Measurements from ENCODE around the gene LRP3. TPM values are rescaled to one million over a fixed set of nuclear protein-coding genes. Genes with fewer than 3 reads are reported as not detected.

The LRP3 gene
- polyA plus RNA-seq, 3 donors = 1.4 to 11.9 (median 4.1) TPM

DNA sequence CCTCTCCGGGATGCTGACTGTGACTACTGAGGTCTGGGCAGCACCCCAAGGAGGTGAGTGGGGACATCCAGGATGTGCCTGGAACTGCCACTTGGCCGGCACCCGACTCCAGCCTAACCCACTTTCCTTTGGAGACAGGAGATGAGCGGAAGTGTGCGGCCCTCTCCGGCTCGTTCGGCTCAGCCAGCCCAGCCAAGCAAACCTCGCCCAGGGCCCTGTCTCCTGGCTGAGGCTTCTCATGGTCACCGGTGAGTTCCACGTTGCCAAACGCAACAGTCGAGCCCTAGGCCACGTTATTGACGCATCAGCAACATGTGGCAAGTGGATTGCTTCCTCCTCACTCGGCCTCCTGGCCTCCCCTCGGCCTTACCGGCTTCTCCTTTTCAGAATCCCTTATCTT is 26.0 kb downstream of the LRP3 start:
- TF ChIP-seq, protein P1, sequence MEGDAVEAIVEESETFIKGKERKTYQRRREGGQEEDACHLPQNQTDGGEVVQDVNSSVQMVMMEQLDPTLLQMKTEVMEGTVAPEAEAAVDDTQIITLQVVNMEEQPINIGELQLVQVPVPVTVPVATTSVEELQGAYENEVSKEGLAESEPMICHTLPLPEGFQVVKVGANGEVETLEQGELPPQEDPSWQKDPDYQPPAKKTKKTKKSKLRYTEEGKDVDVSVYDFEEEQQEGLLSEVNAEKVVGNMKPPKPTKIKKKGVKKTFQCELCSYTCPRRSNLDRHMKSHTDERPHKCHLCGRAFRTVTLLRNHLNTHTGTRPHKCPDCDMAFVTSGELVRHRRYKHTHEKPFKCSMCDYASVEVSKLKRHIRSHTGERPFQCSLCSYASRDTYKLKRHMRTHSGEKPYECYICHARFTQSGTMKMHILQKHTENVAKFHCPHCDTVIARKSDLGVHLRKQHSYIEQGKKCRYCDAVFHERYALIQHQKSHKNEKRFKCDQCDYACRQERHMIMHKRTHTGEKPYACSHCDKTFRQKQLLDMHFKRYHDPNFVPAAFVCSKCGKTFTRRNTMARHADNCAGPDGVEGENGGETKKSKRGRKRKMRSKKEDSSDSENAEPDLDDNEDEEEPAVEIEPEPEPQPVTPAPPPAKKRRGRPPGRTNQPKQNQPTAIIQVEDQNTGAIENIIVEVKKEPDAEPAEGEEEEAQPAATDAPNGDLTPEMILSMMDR (IDR thresholded peaks at IDR 0.05) = no peak
- Mint-ChIP-seq H3K27ac (no peak overlapping the region), H3K27me3 (ENCODE audit: low read depth in 3 of 3) (peaks cover 21 to 37% (median 31%) of the 10 kb centered on the region in 3 donors), H3K36me3 (peaks cover 0 to 3% of the 10 kb centered on the region in 2 donors), H3K4me3 (no peak overlapping the region), H3K9me3 (peaks cover 0 to 9% (median 0%) of the 10 kb centered on the region in 7 donors), H3K4me1 (peaks cover 2% of the 10 kb centered on the region)
- WGBS (ENCODE audit: insufficient coverage) = 68% methylated on average over 16 of the region's 18 CpGs
- Histone ChIP-seq H3K36me3 (replicated peaks in 1 of 2; ENCODE audit: control insufficient read depth in 1 of 2, insufficient read depth in 2 of 2, low read length in 2 of 2) (no peaks in the 10 kb centered on the region), H3K9me3 (replicated peaks in 1 of 2; ENCODE audit: control insufficient read depth in 1 of 2, insufficient read depth in 1 of 2, low read length in 2 of 2) (peaks cover 0 to 6% of the 10 kb centered on the region in 2 donors), H3K9ac (ENCODE audit: insufficient read depth, low read length, poor library complexity, severe bottlenecking) (no peak overlapping the region), H3K79me2 (ENCODE audit: insufficient read depth, low read length) (no peaks in the 10 kb centered on the region), H2AFZ (ENCODE audit: insufficient read depth, low read depth, low read length, poor library complexity, severe bottlenecking) (no peak overlapping the region), H4K20me1 (ENCODE audit: insufficient read depth, low read length) (no peaks in the 10 kb centered on the region), H3K4me2 (replicated peaks; ENCODE audit: extremely low read depth, low read length, poor library complexity, severe bottlenecking) (no peak overlapping the region), H3K4me3 (replicated peaks in 1 of 3; ENCODE audit: low read depth in 2 of 3, low read length in 3 of 3) (no peak overlapping the region), H3K27me3 (ENCODE audit: control insufficient read depth in 2 of 2, insufficient read depth in 2 of 2, low read length in 2 of 2) (peaks cover 5 to 18% of the 10 kb centered on the region in 2 donors), H3K4me1 (ENCODE audit: control insufficient read depth in 1 of 2, insufficient read depth in 2 of 2, low read length in 2 of 2) (peaks cover 0 to under 1% of the 10 kb centered on the region in 2 donors), H3K27ac (ENCODE audit: low read depth in 1 of 2, low read length in 2 of 2) (no peak overlapping the region)
- intact Hi-C loops (cut with micrococcal nuclease) = no loop called here
- no peak for DNase-seq

DNA sequence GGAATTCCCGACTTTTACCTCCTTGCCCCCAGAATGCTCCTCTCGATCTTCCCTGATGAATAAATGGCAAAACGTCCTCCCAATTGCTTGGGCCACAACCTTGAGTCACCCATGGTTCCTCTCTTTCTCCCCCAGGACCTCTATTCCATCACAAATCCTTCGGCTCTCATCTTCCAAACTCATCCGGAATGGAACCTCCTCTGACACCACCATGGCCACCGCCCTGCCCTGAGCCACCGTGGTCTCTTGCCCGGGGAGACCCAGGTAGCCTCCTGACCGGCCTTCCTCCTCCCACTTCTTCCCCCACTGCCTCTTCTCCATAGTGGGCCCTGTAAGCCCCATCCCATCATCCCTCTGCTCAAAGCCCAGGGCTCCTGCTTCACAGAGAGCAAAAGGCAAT is 26.6 kb downstream of the LRP3 start:
- Histone ChIP-seq H3K9ac (ENCODE audit: insufficient read depth, low read length, poor library complexity, severe bottlenecking) (no peak overlapping the region), H3K4me2 (replicated peaks; ENCODE audit: extremely low read depth, low read length, poor library complexity, severe bottlenecking) (no peak overlapping the region), H2AFZ (ENCODE audit: insufficient read depth, low read depth, low read length, poor library complexity, severe bottlenecking) (no peak overlapping the region), H3K79me2 (ENCODE audit: insufficient read depth, low read length) (no peaks in the 10 kb centered on the region), H3K4me3 (replicated peaks in 1 of 3; ENCODE audit: low read depth in 2 of 3, low read length in 3 of 3) (no peak overlapping the region), H3K27ac (ENCODE audit: low read depth in 1 of 2, low read length in 2 of 2) (no peak overlapping the region), H3K9me3 (replicated peaks in 1 of 2; ENCODE audit: control insufficient read depth in 1 of 2, insufficient read depth in 1 of 2, low read length in 2 of 2) (peaks cover 0 to 10% of the 10 kb centered on the region in 2 donors), H3K4me1 (ENCODE audit: control insufficient read depth in 1 of 2, insufficient read depth in 2 of 2, low read length in 2 of 2) (peaks cover 2 to 3% of the 10 kb centered on the region in 2 donors), H3K36me3 (replicated peaks in 1 of 2; ENCODE audit: control insufficient read depth in 1 of 2, insufficient read depth in 2 of 2, low read length in 2 of 2) (no peaks in the 10 kb centered on the region), H4K20me1 (ENCODE audit: insufficient read depth, low read length) (no peaks in the 10 kb centered on the region), H3K27me3 (ENCODE audit: control insufficient read depth in 2 of 2, insufficient read depth in 2 of 2, low read length in 2 of 2) (peaks cover 8 to 21% of the 10 kb centered on the region in 2 donors)
- H3K27ac Mint-ChIP-seq = no peak overlapping the region
- TF ChIP-seq, protein P1 (IDR thresholded peaks at IDR 0.05) = no peak
- intact Hi-C loops (cut with micrococcal nuclease) = no loop called here
- DNase-seq = no peak
- H3K9me3 Mint-ChIP-seq = peaks cover 0 to 9% (median 0%) of the 10 kb centered on the region in 7 donors
- H3K27me3 Mint-ChIP-seq (ENCODE audit: low read depth in 3 of 3) = peaks cover 24 to 43% (median 32%) of the 10 kb centered on the region in 3 donors
- H3K4me1 Mint-ChIP-seq = peaks cover 2% of the 10 kb centered on the region
- WGBS (ENCODE audit: insufficient coverage) = 97% methylated on average over 9 of the region's 9 CpGs
- no peak overlapping the region for H3K4me3 Mint-ChIP-seq
- peaks cover 0 to 3% of the 10 kb centered on the region in 2 donors for H3K36me3 Mint-ChIP-seq

All from CD14-positive monocyte (primary cell).